Measurements from ENCODE around the gene FRMD4A.
A peak's percentile ranks its signal among the peaks of the same experiment; 100 is the strongest.
"Not testable (repeated sequence)": the region's sequence is repeated elsewhere in the genome, so short reads cannot be mapped to it uniquely, and the experiment has no call there.

FRMD4A gene

DNA sequence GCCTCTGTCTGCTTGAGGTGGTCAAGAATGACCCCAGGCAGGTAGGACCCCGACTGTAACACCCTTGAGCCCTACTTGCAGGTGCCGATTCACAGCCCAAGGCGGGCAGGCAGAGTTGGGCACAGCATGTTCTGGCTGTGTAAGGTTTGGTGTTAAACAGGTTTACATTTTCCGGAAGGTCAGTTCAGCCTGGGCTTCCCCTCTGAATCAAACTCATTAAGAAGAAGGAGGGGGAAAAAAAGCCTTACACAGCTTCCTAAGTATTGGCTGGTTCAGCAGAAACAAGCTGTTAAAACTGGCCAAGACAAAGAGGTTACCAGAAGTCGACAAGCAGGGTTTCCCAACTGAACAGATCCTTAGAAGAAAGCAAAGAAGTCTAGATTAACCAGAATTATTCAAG lies 611.3 kb downstream of the FRMD4A start:
- H3K36me3 Mint-ChIP-seq, result peaks cover 6% of the 10 kb centered on the region
- no peak overlapping the region for H3K27ac Mint-ChIP-seq
- no peak overlapping the region for H3K4me3 Mint-ChIP-seq
- peaks cover 19% of the 10 kb centered on the region for H3K27me3 Mint-ChIP-seq
- no peak for ATAC-seq
- peaks cover 3% of the 10 kb centered on the region for H3K9me3 Mint-ChIP-seq
- peaks cover 14% of the 10 kb centered on the region for H3K4me1 Mint-ChIP-seq

DNA sequence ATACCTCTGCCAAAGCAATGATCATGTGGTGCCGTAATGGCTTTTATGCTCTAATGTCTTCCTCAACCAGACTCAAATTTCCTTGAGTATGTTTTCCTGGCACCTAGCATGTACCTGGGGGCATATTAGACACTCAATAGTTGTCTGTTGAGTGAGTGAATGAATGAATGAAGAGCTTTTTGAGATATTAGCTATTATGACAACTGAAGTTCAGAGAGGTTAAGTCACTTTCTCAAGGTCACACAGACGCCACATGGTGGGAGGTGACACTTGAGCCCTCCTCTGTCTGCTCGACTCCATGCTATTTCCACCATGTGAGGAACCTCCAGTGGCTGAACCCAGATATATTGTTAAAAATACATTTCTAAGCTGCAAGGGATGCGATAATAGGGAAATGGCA lies 611.9 kb downstream of the FRMD4A start:
- H3K9me3 Mint-ChIP-seq, result peaks cover 3% of the 10 kb centered on the region
- ATAC-seq, result no peak
- H3K27ac Mint-ChIP-seq, result no peak overlapping the region
- peaks cover 6% of the 10 kb centered on the region for H3K36me3 Mint-ChIP-seq
- H3K4me3 Mint-ChIP-seq, result no peak overlapping the region
- H3K27me3 Mint-ChIP-seq, result peaks cover 15% of the 10 kb centered on the region
- H3K4me1 Mint-ChIP-seq, result peaks cover 14% of the 10 kb centered on the region

DNA sequence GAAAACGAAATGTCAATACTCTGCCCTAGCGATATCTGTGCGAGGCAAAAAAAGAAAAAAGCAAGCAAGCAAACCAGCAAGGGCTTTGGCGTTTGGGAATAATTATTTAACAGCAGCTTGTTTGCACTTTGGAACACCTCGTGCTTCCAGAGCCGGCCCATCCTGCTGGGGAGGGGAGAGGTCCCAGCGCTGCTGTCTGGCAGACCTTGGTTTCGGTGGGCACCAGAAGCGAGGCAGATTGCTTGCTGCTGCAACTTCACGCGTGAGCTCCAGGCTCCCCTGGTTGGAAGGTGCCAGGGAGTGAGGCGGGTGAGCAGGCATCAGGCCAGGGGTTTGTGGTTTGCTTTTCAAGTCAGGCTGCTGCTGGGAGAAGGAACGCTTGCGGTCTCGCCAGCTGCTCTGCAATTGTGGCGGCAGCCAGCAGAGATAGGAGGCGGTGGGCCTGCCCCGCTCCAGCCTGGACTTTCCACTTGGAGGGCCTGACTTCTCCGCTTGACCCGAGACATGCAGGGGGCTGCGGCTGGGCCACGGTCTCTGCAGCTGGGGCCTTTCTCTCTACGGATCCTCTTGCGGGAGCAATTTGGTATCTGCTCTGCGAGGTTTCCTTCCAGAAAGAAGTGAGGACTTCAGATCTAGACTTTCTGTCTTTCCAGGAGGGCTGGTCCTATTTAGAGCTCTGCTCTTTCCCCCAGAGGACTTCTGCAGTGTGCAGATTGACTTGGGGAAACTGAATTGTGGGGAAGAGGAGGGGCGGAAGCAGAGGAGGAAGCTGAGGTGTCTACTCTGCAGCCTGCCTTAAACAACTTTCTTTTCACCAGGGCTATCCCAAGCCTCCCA lies 612.6 kb downstream of the FRMD4A start:
- Mint-ChIP-seq H3K27ac (no peak overlapping the region), H3K9me3 (peaks cover 3% of the 10 kb centered on the region), H3K27me3 (peaks cover 11% of the 10 kb centered on the region), H3K4me3 (peak overlapping the region; percentile 61), H3K36me3 (peaks cover 6% of the 10 kb centered on the region), H3K4me1 (peaks cover 18% of the 10 kb centered on the region)
- peak; percentile 51 for ATAC-seq

DNA sequence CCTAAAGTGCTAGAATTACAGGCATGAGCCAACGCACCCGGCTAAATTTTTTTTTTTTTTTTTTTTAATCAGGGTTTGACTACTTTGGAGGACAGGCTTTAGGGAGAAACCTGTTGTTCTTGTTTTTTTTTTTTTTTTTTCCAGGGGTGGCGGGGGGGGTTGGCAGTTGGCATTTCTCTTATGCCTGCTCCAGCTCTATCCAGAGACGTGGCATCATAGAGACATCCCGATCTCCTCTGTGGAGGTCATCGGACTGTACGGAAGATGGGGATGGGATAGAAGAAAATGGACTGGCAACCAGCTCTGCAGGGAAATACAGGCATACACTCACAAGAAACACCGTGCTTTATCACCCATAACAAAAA lies 613.2 kb downstream of the FRMD4A start:
- Mint-ChIP-seq H3K27me3 (peaks cover 11% of the 10 kb centered on the region), H3K4me1 (peaks cover 24% of the 10 kb centered on the region), H3K27ac (no peak overlapping the region), H3K4me3 (peak overlapping the region; percentile 61), H3K9me3 (peaks cover 3% of the 10 kb centered on the region), H3K36me3 (peaks cover 6% of the 10 kb centered on the region)
- no peak for ATAC-seq

DNA sequence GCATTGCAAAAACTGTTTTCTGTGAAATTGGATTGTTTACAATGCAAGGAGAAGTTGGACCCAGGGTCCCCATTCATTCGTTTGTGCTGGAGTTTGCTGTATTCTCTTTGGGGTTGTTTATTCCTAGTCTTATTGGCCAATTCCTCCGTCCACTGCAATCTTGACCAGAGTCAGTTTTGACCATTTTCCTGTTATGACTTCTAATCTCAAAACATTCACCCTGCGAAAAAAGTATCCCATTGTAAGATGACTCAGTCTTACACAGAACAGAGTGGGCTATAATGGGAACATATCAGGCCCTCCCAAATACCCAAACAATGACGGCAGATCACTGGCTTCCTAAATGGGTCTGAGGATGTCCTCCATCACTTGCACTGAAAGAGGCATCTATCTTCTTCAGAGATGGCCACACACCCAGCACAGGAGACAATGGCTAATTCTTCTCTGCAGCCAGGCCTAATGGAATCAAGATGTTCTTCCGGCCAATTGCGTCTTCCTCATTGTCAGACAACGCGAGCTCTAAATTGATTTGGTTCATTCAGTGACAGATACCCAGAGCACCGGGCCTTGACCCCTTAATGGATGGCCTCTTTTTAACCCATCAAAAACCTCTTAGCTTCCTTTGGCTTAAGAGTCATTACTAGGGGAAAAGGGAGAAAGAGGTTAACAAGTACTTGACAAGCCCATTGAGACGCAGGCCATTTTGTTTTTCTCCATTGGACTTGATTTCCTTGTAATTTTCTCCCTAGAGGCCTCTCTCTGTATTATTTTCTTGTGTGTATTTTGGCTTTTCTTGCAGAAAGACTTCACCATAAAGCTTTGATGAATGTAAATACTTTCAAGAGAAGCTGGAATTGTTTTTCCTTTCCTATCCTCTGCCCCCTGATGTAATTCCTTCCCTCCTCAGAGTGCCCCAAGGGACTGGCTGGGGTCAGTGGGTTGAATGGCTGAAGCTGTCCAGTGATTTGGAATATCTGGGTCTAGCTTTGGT lies 614.3 kb downstream of the FRMD4A start:
- Mint-ChIP-seq H3K36me3 (peaks cover 6% of the 10 kb centered on the region), H3K4me3 (no peak overlapping the region)

DNA sequence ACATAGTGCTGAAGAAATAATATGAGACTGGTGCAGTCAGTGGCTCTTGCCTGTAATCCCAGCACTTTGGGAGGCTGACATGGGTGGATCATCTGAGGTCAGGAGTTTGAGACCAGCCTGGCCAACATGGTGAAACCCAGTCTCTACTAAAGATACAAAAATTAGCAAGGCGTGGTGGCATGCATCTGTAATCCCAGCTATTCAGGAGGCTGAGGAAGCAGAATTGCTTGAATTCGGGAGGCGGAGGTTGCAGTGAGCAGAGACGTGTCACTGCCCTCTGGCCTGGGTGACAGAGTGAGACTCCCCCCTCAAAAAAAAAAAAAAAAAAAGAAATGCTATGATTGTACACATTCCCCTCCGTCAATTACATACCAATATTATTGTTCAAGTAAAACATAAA lies 615.1 kb downstream of the FRMD4A start:
- ATAC-seq, H3K9me3 Mint-ChIP-seq, H3K36me3 Mint-ChIP-seq, H3K27ac Mint-ChIP-seq, H3K4me3 Mint-ChIP-seq, H3K27me3 Mint-ChIP-seq: not testable (repeated sequence)
- peaks cover 32% of the 10 kb centered on the region for H3K4me1 Mint-ChIP-seq

More for the DNA sequence above, 614.3 kb downstream of the FRMD4A start:
- Mint-ChIP-seq H3K4me1 (peaks cover 32% of the 10 kb centered on the region), H3K9me3 (peaks cover 3% of the 10 kb centered on the region), H3K27me3 (peaks cover 11% of the 10 kb centered on the region), H3K27ac (no peak overlapping the region)
- no peak for ATAC-seq

DNA sequence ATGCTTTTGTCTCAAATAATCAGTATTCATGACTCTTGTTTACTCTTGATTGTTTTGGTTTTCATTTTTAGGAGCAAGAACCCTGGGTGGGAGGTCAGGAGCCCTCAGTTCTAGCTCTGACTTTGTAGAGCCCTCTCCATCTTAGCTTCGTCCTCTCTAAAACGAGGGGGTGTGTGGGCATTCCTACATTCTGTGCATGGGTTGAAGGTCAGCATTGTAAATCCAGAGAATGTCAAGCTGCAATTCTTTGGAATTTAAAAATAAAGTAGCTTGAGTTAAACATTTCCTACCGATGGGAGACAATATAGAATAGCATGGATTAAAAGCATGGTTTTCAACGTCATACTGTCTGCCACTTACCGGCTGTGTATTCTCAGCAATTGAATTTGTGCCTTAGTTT lies 615.6 kb downstream of the FRMD4A start:
- no peaks in the 10 kb centered on the region for H3K9me3 Mint-ChIP-seq
- no peak overlapping the region for H3K27ac Mint-ChIP-seq
- no peaks in the 10 kb centered on the region for H3K36me3 Mint-ChIP-seq
- no peak for ATAC-seq
- peaks cover 3% of the 10 kb centered on the region for H3K27me3 Mint-ChIP-seq
- no peak overlapping the region for H3K4me3 Mint-ChIP-seq
- H3K4me1 Mint-ChIP-seq, result peaks cover 32% of the 10 kb centered on the region

DNA sequence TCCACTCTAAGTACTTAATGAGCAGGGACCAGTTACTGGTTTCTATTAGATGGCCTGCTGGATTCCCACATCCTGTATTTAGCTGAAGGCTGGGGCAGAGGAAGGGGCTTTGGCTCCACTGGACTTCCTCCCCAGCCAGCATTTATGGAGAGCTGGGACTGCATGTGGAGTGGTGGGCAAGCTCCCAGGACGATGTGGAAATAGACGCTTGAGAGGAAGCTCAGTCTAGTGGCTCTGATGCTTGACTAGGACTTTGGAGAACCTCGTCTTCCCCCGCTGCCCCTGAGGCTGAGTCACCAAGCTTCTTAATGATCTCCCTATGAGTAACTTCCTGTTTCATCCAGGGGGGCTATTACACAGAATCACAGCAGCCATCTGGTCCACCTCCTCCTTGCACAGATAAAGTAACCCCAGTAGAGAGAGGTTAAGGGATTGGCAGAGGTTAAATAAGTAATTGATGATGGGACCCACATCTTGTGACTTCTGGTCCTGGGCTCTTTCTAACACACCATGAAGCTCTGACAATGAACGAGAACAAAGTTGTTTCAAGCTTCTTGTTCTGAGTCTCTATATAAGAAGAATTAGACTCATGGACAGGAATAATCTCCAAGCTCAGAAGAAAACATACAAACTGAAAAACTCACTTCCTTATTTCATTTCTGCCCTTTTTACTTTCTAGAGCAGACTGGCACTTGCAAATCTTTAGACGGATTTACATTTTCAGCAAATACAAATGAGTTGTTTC lies 617.7 kb downstream of the FRMD4A start:
- H3K27me3 Mint-ChIP-seq, result peaks cover 6% of the 10 kb centered on the region
- peak; percentile 92 for ATAC-seq
- H3K36me3 Mint-ChIP-seq, result no peaks in the 10 kb centered on the region
- peaks cover 26% of the 10 kb centered on the region for H3K4me1 Mint-ChIP-seq
- H3K27ac Mint-ChIP-seq, result peak overlapping the region; percentile 82
- H3K4me3 Mint-ChIP-seq, result peak overlapping the region; percentile 49
- no peaks in the 10 kb centered on the region for H3K9me3 Mint-ChIP-seq

DNA sequence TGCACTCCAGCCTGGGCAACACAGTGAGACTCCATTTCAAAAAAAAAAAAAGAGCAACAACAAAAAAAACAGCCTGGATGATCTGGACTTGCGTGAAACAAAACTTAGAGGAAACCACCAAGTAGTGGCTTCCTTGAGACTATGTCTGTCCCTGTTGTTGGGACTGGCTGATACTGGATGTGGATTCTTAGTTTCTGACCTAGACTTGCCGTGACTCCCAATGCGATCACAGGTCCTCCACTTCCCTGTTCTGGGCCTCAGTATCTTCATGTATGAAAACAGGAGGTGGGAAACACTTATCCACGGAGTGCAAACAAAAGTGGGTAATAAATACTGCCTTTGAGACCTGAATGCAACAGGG lies 618.3 kb downstream of the FRMD4A start:
- H3K9me3 Mint-ChIP-seq, result no peaks in the 10 kb centered on the region
- H3K27ac Mint-ChIP-seq, result peak overlapping the region; percentile 82
- no peak for ATAC-seq
- peak overlapping the region; percentile 49 for H3K4me3 Mint-ChIP-seq
- peaks cover 11% of the 10 kb centered on the region for H3K27me3 Mint-ChIP-seq
- peaks cover 27% of the 10 kb centered on the region for H3K4me1 Mint-ChIP-seq
- H3K36me3 Mint-ChIP-seq, result no peaks in the 10 kb centered on the region

DNA sequence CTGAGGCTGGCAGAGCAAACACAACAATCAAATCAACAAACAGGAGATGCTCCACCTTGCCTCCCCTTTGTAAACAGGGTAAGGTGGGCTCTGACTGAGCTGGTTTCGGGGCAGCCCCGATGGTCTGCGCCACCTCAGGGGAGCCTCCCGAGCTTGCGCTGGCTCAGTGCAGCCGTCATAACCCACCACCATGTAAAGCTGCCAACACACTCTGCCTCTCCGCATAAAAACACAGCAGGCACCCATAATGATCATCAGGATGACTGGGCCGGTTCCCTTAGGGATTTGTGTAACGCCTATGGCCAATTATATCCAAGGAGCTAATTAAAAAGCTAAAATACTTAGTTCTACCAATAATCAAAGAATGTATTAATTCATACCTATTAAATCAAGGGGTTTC lies 619.4 kb downstream of the FRMD4A start:
- Mint-ChIP-seq H3K36me3 (no peaks in the 10 kb centered on the region), H3K27ac (no peak overlapping the region), H3K4me1 (peaks cover 36% of the 10 kb centered on the region), H3K27me3 (peaks cover 23% of the 10 kb centered on the region), H3K9me3 (no peaks in the 10 kb centered on the region), H3K4me3 (no peak overlapping the region)
- no peak for ATAC-seq

DNA sequence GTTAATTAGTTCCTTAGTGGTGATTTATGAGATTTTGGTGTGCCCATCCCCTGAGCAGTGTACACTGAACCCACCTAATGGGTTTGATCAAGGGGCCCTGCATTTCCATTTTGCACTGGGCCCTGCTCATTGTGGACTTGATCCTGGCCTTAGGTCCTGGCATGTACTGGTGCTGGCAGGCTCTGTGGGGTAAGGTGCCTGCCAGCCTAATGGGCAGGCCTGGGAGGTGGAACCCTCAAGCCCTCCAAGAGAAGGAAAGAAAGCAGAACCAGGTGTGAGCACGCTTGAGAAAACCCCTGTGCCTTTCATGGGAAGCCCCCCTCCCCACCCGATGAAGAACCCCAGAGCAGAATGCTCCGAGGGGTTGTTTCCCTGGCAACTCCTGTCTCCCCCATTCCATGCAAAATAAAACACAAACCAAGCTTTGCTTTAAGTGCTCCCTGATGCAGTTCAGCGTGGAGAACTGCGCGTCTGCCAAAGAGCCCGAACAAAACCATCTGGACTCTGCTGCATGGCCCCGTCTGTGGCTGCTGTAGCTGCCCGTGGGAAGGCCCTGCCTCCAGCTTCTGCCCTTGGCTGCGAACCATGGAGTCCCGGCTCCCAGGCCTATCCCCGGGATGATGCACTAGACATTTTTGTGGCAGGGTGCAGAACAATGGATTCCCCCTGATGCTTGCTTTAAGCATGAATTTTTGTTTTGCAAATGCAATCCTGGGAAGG lies 620.6 kb downstream of the FRMD4A start:
- Mint-ChIP-seq H3K27ac (no peak overlapping the region), H3K27me3 (peaks cover 35% of the 10 kb centered on the region), H3K4me3 (no peak overlapping the region), H3K36me3 (no peaks in the 10 kb centered on the region), H3K4me1 (peaks cover 36% of the 10 kb centered on the region), H3K9me3 (no peaks in the 10 kb centered on the region)
- ATAC-seq, result no peak

DNA sequence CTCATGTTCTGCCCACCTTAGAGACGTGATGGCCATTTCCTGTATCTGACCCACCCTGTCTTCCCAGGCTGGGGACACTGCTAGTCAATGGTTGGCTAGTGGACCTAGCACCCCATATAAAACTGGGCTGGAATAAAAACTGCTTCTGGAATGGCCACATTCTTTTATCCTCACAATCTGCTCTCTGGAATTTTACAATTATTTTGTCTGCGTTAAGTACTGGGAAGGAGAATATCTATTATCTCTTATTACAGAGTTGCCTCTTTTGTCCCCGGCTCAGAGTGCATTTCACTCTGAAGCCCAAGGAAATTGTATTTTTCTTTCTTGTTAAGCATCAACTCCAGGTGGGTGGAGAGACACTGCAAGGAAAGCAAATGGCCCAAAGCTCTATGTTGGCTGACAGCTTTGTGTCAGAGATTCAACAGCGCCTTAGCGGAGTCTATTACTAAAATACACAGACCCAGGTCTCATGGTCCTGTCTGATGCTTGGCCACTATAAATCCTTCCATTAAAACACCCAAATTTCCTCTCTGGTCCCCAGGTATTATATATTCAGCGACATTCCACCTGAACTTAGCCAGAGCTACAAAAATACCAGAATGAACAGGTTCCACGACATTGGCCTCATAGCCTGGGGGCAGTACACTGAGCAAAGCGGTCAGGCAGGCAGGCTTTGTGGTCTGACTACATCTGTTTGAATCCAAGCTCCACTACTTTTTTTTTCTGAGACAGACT lies 622.3 kb downstream of the FRMD4A start:
- Mint-ChIP-seq H3K4me3 (no peak overlapping the region), H3K36me3 (no peaks in the 10 kb centered on the region), H3K9me3 (no peaks in the 10 kb centered on the region), H3K27ac (peak overlapping the region; percentile 48), H3K27me3 (peaks cover 51% of the 10 kb centered on the region), H3K4me1 (peaks cover 40% of the 10 kb centered on the region)
- no peak for ATAC-seq

DNA sequence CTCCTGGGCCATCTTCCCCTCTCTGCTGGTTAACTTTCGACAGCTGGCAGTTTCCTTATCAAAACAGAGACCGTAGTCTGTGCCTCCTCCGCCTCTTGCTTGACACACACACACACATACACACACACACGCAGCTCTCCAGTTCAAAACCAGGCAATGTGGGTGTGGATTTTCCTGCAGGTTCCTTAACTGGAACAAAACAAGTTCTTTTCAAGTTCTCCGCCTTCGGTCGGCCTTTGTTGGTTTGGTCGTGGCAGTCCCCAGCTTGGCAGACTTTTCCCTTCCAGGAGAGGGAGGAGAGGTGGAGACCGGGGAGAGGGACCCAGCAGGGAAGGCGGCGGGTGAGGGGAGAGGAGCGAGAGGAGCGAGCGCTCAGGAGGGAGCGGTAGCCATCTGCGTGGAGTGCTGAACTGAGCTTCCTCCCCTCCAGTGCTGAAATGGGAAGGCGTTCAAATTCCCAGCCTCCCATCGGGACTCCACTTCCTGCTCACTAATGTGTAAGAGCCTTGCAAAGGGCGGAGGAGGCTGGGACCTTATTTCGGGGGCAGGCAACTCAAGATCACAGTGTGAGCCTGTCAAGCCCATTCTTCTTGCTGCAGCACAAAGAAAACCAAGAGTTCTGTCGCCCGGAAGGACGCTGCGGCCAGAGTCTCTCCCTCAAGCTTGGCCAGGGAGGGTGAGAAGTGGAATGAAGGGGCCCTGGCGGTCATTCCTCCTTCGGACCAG lies 623.4 kb downstream of the FRMD4A start:
- H3K27me3 Mint-ChIP-seq, result peaks cover 58% of the 10 kb centered on the region
- ATAC-seq, result no peak
- H3K9me3 Mint-ChIP-seq, result no peaks in the 10 kb centered on the region
- peak overlapping the region; percentile 72 for H3K4me3 Mint-ChIP-seq
- peaks cover 29% of the 10 kb centered on the region for H3K4me1 Mint-ChIP-seq
- peak overlapping the region; percentile 48 for H3K27ac Mint-ChIP-seq
- no peaks in the 10 kb centered on the region for H3K36me3 Mint-ChIP-seq
